PC-9 (cell line): ENCODE data around the gene CRADD. TPM values are rescaled to one million over a fixed set of nuclear protein-coding genes. Genes with fewer than 3 reads are reported as not detected.

Experiments used
- BruUV-seq: library from RNA; stranded (reverse); fragments of 400-500 nt; replicated peaks from 2 replicates; lab custom pipeline; 2021; lab: Mats Ljungman, UMichigan
- CTCF ChIA-PET: fragments of 300-600 bp; sonication (Branson Sonifier 250); formaldehyde crosslinking; loops from one replicate; lab custom pipeline; 2022; ENCODE audit warnings: antibody characterized with exemption; lab: Charles Lee
- POLR2A ChIA-PET: fragments of 300-600 bp; sonication (Branson Sonifier 250); formaldehyde crosslinking; loops from one replicate; lab custom pipeline; 2022; ENCODE audit warnings: antibody characterized with exemption; ENCODE audit not compliant: unreplicated experiment; lab: Charles Lee
- DNase-seq, 2 experiments: peaks; one replicate each; pipeline versions ENCODE4 v3.0.0 to v3.0.0-alpha.2; 2015 to 2022; ENCODE audit warnings: mixed read lengths in 1 of 2
- H2AFZ ChIP-seq: fragments of 200-600 bp; sonication (generic); 2 replicates; pipeline ENCODE4 v1.8.1; 2017; ENCODE audit warnings: antibody characterized with exemption
- H3F3A ChIP-seq: fragments of 200-600 bp; sonication (generic); 2 replicates; pipeline ENCODE4 v1.8.1; 2017; ENCODE audit warnings: antibody characterized with exemption, mild to moderate bottlenecking, low read depth; ENCODE audit not compliant: insufficient read depth
- H3K27ac ChIP-seq: fragments of 200-600 bp; sonication (generic); 2 replicates; pipeline ENCODE4 v1.6.1; 2016; ENCODE audit warnings: mixed run types
- H3K27me3 ChIP-seq: fragments of 200-600 bp; sonication (generic); 2 replicates; pipeline ENCODE4 v1.6.1; 2016; ENCODE audit warnings: low read depth, mixed run types; ENCODE audit not compliant: insufficient read depth
- H3K36me3 ChIP-seq: fragments of 200-600 bp; sonication (generic); 2 replicates; pipeline ENCODE4 v1.6.1; 2016; ENCODE audit warnings: low read depth, mixed run types
- H3K4me1 ChIP-seq: fragments of 200-600 bp; sonication (generic); replicated peaks from 2 replicates; pipeline ENCODE4 v1.6.1; 2016; ENCODE audit warnings: mixed run types; ENCODE audit not compliant: insufficient read depth
- H3K4me2 ChIP-seq: fragments of 200-600 bp; sonication (generic); 2 replicates; pipeline ENCODE4 v1.6.1; 2017; ENCODE audit warnings: mixed run types
- H3K4me3 ChIP-seq: fragments of 200-600 bp; sonication (generic); 2 replicates; pipeline ENCODE4 v1.6.1; 2016; ENCODE audit warnings: mixed run types
- H3K79me2 ChIP-seq: fragments of 200-600 bp; sonication (generic); 2 replicates; pipeline ENCODE4 v1.6.1; 2017; ENCODE audit warnings: low read depth, mixed run types
- H3K9me2 ChIP-seq: fragments of 200-600 bp; sonication (generic); 2 replicates; pipeline ENCODE4 v1.8.1; 2017; ENCODE audit warnings: mild to moderate bottlenecking; ENCODE audit not compliant: insufficient read depth
- H3K9me3 ChIP-seq: fragments of 200-600 bp; sonication (generic); 2 replicates; pipeline ENCODE4 v1.8.1; 2016; ENCODE audit warnings: low read depth; ENCODE audit not compliant: insufficient read depth
- H4K20me1 ChIP-seq: fragments of 200-600 bp; sonication (generic); 2 replicates; pipeline ENCODE4 v1.8.1; 2017; ENCODE audit not compliant: insufficient read depth
- EZH2 ChIP-seq: fragments of 200-600 bp; sonication (generic); IDR thresholded peaks from 2 replicates; pipeline ENCODE4 v1.8.0; 2017; ENCODE audit warnings: antibody characterized with exemption, low read depth
- intact Hi-C: fragments of 100-400 bp; cut with micrococcal nuclease; formaldehyde crosslinking; loops from one replicate; pipeline ENCODE4 v1.10.0; 2022; ENCODE audit not compliant: unreplicated experiment
- total RNA-seq: library from RNA; stranded (reverse); gene quantifications from 2 replicates; pipeline ENCODE4 v1.2.3, GENCODE V29; 2021
- TF ChIP-seq, protein P1 (sequence below): fragments of 200-600 bp; sonication (generic); conservative IDR thresholded peaks from 2 replicates; pipeline ENCODE4 v1.6.1; 2017; ENCODE audit warnings: mixed run types, antibody characterized with exemption, mild to moderate bottlenecking, moderate library complexity

CRADD gene
- total RNA-seq, 1 experiment from 2014 or later = 7.6 TPM

DNA sequence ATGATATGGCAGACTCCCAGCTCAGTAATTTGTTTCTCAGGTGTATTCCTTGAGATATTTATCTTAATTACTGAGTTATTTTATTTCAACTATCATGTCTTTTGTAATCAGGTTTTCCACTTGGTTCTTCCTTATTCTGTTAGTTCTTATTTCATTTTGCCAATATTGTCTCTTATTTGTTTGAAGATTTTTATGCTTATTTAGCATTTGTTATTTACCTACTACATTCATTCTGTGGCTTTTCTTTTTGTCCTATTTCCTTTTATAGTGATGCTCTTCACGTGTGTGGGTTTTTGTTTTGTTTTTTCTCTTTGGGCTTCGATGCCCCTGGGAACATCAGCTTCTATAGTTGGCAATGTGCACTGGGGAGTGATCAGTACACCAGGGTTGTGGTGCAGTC lies 40.5 kb upstream of the CRADD start:
- CTCF ChIA-PET = no interaction called here
- BruUV-seq = no TSS peak
- H3F3A ChIP-seq = no peaks in the 10 kb centered on the region

DNA sequence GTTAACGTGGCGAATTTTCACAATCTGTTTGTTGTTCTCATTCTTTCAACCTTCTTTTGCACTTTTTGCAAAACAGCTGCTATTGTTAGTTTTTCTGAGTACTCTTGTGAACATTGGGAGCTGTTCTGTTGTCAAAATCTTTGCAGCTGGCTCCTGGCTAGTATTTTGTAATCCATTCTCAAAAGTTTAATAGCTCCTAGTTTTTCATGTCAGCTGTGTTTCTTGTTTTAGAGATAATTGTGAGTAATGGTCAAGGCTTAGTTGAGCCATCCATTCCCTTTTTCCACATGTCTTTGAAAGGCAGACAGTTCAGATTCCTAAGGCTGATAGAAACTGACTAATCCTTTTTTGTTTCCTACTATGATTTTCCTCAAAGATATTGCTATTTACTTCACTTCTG lies 39.1 kb upstream of the CRADD start:
- Histone ChIP-seq H3K4me2 (no peak overlapping the region), H3K4me3 (no peak overlapping the region), H3K27ac (no peak overlapping the region), H3K79me2 (no peaks in the 10 kb centered on the region), H4K20me1 (no peaks in the 10 kb centered on the region), H3K27me3 (no peaks in the 10 kb centered on the region), H3F3A (no peaks in the 10 kb centered on the region), H3K9me2 (no peaks in the 10 kb centered on the region), H2AFZ (no peak overlapping the region), H3K9me3 (no peaks in the 10 kb centered on the region), H3K36me3 (no peaks in the 10 kb centered on the region), H3K4me1 (no peaks in the 10 kb centered on the region)
- intact Hi-C loops = no loop called here
- ChIA-PET CTCF (no interaction called here), POLR2A (interaction anchor here (0.7 kb wide), 1 partner anchor 821 kb away, joined by 8 read pairs; no protein-coding TSS in a partner anchor)
- no peak for TF ChIP-seq EZH2
- TF ChIP-seq, protein P1, sequence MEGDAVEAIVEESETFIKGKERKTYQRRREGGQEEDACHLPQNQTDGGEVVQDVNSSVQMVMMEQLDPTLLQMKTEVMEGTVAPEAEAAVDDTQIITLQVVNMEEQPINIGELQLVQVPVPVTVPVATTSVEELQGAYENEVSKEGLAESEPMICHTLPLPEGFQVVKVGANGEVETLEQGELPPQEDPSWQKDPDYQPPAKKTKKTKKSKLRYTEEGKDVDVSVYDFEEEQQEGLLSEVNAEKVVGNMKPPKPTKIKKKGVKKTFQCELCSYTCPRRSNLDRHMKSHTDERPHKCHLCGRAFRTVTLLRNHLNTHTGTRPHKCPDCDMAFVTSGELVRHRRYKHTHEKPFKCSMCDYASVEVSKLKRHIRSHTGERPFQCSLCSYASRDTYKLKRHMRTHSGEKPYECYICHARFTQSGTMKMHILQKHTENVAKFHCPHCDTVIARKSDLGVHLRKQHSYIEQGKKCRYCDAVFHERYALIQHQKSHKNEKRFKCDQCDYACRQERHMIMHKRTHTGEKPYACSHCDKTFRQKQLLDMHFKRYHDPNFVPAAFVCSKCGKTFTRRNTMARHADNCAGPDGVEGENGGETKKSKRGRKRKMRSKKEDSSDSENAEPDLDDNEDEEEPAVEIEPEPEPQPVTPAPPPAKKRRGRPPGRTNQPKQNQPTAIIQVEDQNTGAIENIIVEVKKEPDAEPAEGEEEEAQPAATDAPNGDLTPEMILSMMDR = no peak
- BruUV-seq = no TSS peak
- no peak for DNase-seq

More for the DNA sequence above, 40.5 kb upstream of the CRADD start:
- no peaks in the 10 kb centered on the region for H3K4me1 ChIP-seq
- no peak overlapping the region for H2AFZ ChIP-seq
- no peaks in the 10 kb centered on the region for H3K79me2 ChIP-seq
- peaks cover 4% of the 10 kb centered on the region; the same call in 1 of the 2 replicates for H3K9me3 ChIP-seq
- H4K20me1 ChIP-seq = no peaks in the 10 kb centered on the region
- H3K36me3 ChIP-seq = no peaks in the 10 kb centered on the region
- no peak for TF ChIP-seq EZH2
- TF ChIP-seq, protein P1 = no peak
- intact Hi-C loops = no loop called here
- H3K9me2 ChIP-seq = no peaks in the 10 kb centered on the region
- no peak overlapping the region for H3K4me2 ChIP-seq
- no peak overlapping the region for H3K4me3 ChIP-seq
- DNase-seq = no peak
- no peak overlapping the region for H3K27ac ChIP-seq
- no peaks in the 10 kb centered on the region for H3K27me3 ChIP-seq
- POLR2A ChIA-PET = no interaction called here

DNA sequence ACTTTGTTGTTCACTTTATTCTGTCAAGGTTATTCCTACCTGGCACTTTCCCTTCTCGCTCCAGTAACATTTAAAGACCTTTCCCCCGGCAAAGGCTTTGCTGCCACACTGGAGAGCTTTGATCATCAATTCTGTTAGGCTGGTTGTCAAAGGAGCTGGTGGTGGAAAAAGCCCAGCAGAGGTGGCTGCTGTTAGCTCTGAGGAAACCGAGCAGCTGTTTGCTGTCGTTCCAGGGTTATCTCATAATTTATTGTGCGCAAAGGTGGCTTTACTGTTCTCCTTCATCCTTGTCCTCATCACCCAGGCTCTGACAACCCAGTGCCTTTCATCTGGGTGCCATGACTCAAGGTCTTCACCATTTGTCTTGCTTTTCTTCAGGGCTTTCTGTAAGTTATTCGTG lies 38.2 kb upstream of the CRADD start:
- no peaks in the 10 kb centered on the region for H3K4me1 ChIP-seq
- intact Hi-C loops = no loop called here
- no peak for DNase-seq
- H3K27me3 ChIP-seq = no peaks in the 10 kb centered on the region
- H3F3A ChIP-seq = no peaks in the 10 kb centered on the region
- H3K79me2 ChIP-seq = no peaks in the 10 kb centered on the region
- CTCF ChIA-PET = no interaction called here
- no TSS peak for BruUV-seq
- no peak for TF ChIP-seq EZH2
- TF ChIP-seq, protein P1 = no peak
- H3K4me3 ChIP-seq = no peak overlapping the region
- no peaks in the 10 kb centered on the region; the same call in 1 of the 2 replicates for H3K9me2 ChIP-seq
- H3K9me3 ChIP-seq = no peaks in the 10 kb centered on the region
- no peaks in the 10 kb centered on the region for H4K20me1 ChIP-seq
- H3K4me2 ChIP-seq = no peak overlapping the region
- H3K27ac ChIP-seq = no peak overlapping the region
- H2AFZ ChIP-seq = no peak overlapping the region
- no peaks in the 10 kb centered on the region for H3K36me3 ChIP-seq
- POLR2A ChIA-PET = interaction anchor here (0.7 kb wide), 1 partner anchor 820 kb away, joined by 8 read pairs; no protein-coding TSS in a partner anchor
